Hindlimb muscle (tissue), 1 donor: ENCODE data around the gene KLHL1. TPM values are rescaled to one million over a fixed set of nuclear protein-coding genes. Genes with fewer than 3 reads are reported as not detected.
"Not testable (repeated sequence)": the region's sequence is repeated elsewhere in the genome, so short reads cannot be mapped to it uniquely, and the experiment has no call there.

ENCODE experiments used
- DNase-seq: peaks from one replicate; pipeline ENCODE4 v3.0.0-alpha.2; 2013
- polyA plus RNA-seq: library from polyadenylated mRNA; unstranded; fragments of 120-200 nt; gene quantifications from one replicate; pipeline ENCODE4 v1.2.1, GENCODE V29; 2013; ENCODE audit not compliant: insufficient read length

KLHL1 gene
- not detected for polyA plus RNA-seq

- no peak for DNase-seq
Observed at GRCh38 chr13:70108356-70109105, at the start of gene KLHL1. Gene KLHL1, minus strand, starts transcription at chr13:70108452. Its CDS starts 753 bp downstream, at chr13:70107699.

- not testable (repeated sequence) for DNase-seq
Observed at GRCh38 chr13:70142658-70143057, 34.4 kb upstream of the KLHL1 start.

- DNase-seq = no peak
Observed at GRCh38 chr13:70128098-70128497, 19.8 kb upstream of the KLHL1 start.

- DNase-seq = no peak
Observed at GRCh38 chr13:70125693-70126092, 17.4 kb upstream of the KLHL1 start.

- no peak for DNase-seq
Observed at GRCh38 chr13:70117338-70117905, 9.2 kb upstream of the KLHL1 start.

- DNase-seq = no peak
Observed at GRCh38 chr13:70107498-70108281, 562 bp downstream of the KLHL1 start, which contains the start of gene ATXN8OS. Gene ATXN8OS, plus strand, starts transcription at chr13:70107826.

- no peak for DNase-seq
Observed at GRCh38 chr13:70107125-70107497, 1.1 kb downstream of the KLHL1 start.

GRCh38 chr13:70104481-70104880 lies 3.8 kb downstream of the KLHL1 start:
- no peak for DNase-seq

GRCh38 chr13:70098669-70099068 lies 9.6 kb downstream of the KLHL1 start:
- DNase-seq = no peak

- DNase-seq = no peak
Observed at GRCh38 chr13:70090036-70090723, 18.1 kb downstream of the KLHL1 start.

- no peak for DNase-seq
Observed at GRCh38 chr13:70088926-70089325, 19.3 kb downstream of the KLHL1 start.

- DNase-seq = no peak
Observed at GRCh38 chr13:70087247-70087646, 21.0 kb downstream of the KLHL1 start.

- DNase-seq = no peak
Observed at GRCh38 chr13:70080012-70080411, 28.2 kb downstream of the KLHL1 start.

GRCh38 chr13:70054572-70054971 lies 53.7 kb downstream of the KLHL1 start:
- DNase-seq = no peak

GRCh38 chr13:70051531-70051930 lies 56.7 kb downstream of the KLHL1 start:
- no peak for DNase-seq

GRCh38 chr13:70043685-70044084 lies 64.6 kb downstream of the KLHL1 start:
- DNase-seq = no peak

GRCh38 chr13:70042193-70042592 lies 66.1 kb downstream of the KLHL1 start:
- DNase-seq = no peak

GRCh38 chr13:70034286-70034685 lies 74.0 kb downstream of the KLHL1 start:
- DNase-seq = no peak

GRCh38 chr13:70027551-70027950 lies 80.7 kb downstream of the KLHL1 start:
- no peak for DNase-seq

- no peak for DNase-seq
Observed at GRCh38 chr13:70023516-70023915, 84.7 kb downstream of the KLHL1 start.

GRCh38 chr13:70022646-70023045 lies 85.6 kb downstream of the KLHL1 start:
- DNase-seq = no peak

GRCh38 chr13:70016116-70016515 lies 92.1 kb downstream of the KLHL1 start:
- no peak for DNase-seq

GRCh38 chr13:70014337-70014736 lies 93.9 kb downstream of the KLHL1 start:
- DNase-seq = no peak
